HUES6 (cell line): ENCODE data around the gene ATP5PO.

Source experiments
- H3K27ac ChIP-seq: 2 replicates; pipeline ENCODE4 v1.7.0; 2013; ENCODE audit warnings: low read depth, mild to moderate bottlenecking, low read length, inconsistent platforms
- H3K27me3 ChIP-seq: 2 replicates; pipeline ENCODE4 v1.6.1; 2013; ENCODE audit warnings: low read length; ENCODE audit not compliant: control insufficient read depth, insufficient read depth
- H3K36me3 ChIP-seq: 2 replicates; pipeline ENCODE4 v1.6.1; 2013; ENCODE audit warnings: low read length; ENCODE audit not compliant: control insufficient read depth, insufficient read depth
- H3K4me1 ChIP-seq: 2 replicates; pipeline ENCODE4 v1.6.1; 2013; ENCODE audit warnings: low read length; ENCODE audit not compliant: control insufficient read depth, insufficient read depth
- H3K4me3 ChIP-seq: 2 replicates; pipeline ENCODE4 v1.5.1; 2013; ENCODE audit warnings: low read depth, low read length
- H3K9ac ChIP-seq: one replicate; pipeline ENCODE4 v1.6.1; 2013; ENCODE audit warnings: mild to moderate bottlenecking, low read length
- H3K9me3 ChIP-seq: 2 replicates; pipeline ENCODE4 v1.6.1; 2013; ENCODE audit warnings: low read depth, low read length; ENCODE audit not compliant: control insufficient read depth, insufficient read depth

Gene ATP5PO

DNA sequence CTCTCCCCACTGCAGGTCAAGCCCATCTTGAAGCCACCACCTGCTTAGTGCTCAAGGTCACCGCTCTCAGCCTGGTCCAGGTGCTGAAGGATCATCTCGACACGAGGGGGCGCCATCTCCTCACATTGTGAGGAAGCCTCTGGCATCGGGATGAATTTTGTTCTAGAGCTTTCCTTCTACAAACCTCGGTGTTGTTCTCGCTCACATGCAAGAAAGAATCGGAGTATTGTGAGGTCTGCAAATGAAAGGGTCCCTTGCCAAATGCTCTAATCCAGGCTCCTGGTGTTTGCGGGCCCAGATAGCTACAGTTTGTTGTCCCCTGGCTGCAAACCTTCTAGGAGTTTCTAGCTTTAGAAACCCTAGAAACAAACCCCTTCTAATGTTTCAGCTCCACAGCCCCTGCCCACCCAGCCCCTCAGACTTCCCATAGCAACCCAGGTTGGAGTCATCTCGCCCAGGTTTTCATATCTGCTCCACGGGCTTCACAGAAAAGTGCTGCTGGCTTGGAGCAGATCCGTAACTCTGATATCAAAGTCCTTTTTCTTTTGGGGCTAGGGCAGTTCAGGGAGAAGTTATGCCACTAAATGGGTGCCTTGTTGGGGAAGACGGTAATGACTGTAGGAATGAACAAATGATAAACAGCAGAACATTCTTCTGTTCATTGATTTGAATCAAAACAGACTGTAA is 8.6 kb upstream of the ATP5PO start:
- H3K4me3 ChIP-seq = no peak overlapping the region
- 0 out of 2 replicates have a peak, but pooled peaks cover 2% of the 10 kb centered on the region for H3K4me1 ChIP-seq
- no peaks in the 10 kb centered on the region for H3K27me3 ChIP-seq
- no peak overlapping the region for H3K9ac ChIP-seq
- H3K36me3 ChIP-seq = no peaks in the 10 kb centered on the region
- no peaks in the 10 kb centered on the region for H3K9me3 ChIP-seq
- no peak overlapping the region for H3K27ac ChIP-seq

DNA sequence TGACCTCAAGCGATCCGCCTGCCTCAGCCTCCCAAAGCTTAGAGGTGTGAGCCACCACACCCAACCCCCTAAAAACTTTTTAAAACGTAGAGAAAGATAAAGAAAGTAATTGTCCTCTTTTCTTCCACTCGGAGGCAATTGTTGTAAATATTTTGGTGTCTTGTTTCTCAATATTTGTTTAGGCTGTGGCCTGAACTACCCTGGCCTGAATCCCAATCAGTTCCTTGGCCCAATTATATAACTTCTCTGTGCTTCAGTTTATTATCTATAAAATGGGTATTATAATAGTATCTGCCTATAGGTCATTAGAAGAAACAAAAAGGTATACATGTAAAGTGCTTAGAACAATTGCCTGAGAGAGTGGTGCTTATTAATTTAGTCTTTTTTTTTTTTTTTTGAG is 1.8 kb upstream of the ATP5PO start:
- H3K27ac ChIP-seq = no peak overlapping the region
- H3K27me3 ChIP-seq = no peaks in the 10 kb centered on the region
- H3K9me3 ChIP-seq = no peaks in the 10 kb centered on the region
- no peak overlapping the region for H3K4me3 ChIP-seq
- H3K36me3 ChIP-seq = peaks cover 19% of the 10 kb centered on the region
- no peak overlapping the region for H3K9ac ChIP-seq
- H3K4me1 ChIP-seq = peaks cover 12% of the 10 kb centered on the region; the same call in 1 of the 2 replicates

GRCh38 chr21:33916200-33916567 is 580 bp upstream of the ATP5PO start:
- Histone ChIP-seq H3K36me3 (peaks cover 31% of the 10 kb centered on the region), H3K4me3 (peak overlapping the region; percentile 95), H3K9me3 (no peaks in the 10 kb centered on the region), H3K27ac (no peak overlapping the region), H3K9ac (no peak overlapping the region), H3K4me1 (peaks cover 12% of the 10 kb centered on the region; the same call in 1 of the 2 replicates), H3K27me3 (no peaks in the 10 kb centered on the region)

- peak overlapping the region; percentile 95 for H3K4me3 ChIP-seq
- no peaks in the 10 kb centered on the region for H3K27me3 ChIP-seq
- H3K36me3 ChIP-seq = peaks cover 51% of the 10 kb centered on the region
- H3K4me1 ChIP-seq = peaks cover 12% of the 10 kb centered on the region; the same call in 1 of the 2 replicates
- no peak overlapping the region for H3K9ac ChIP-seq
- no peak overlapping the region for H3K27ac ChIP-seq
- no peaks in the 10 kb centered on the region for H3K9me3 ChIP-seq
Observed at GRCh38 chr21:33914188-33914587, 1.4 kb downstream of the ATP5PO start.

GRCh38 chr21:33909756-33910155 is 5.8 kb downstream of the ATP5PO start:
- Histone ChIP-seq H3K4me3 (no peak overlapping the region), H3K9me3 (no peaks in the 10 kb centered on the region), H3K4me1 (peaks cover 6% of the 10 kb centered on the region; the same call in 1 of the 2 replicates), H3K36me3 (peaks cover 94% of the 10 kb centered on the region), H3K27ac (no peak overlapping the region), H3K27me3 (no peaks in the 10 kb centered on the region), H3K9ac (no peak overlapping the region)

DNA sequence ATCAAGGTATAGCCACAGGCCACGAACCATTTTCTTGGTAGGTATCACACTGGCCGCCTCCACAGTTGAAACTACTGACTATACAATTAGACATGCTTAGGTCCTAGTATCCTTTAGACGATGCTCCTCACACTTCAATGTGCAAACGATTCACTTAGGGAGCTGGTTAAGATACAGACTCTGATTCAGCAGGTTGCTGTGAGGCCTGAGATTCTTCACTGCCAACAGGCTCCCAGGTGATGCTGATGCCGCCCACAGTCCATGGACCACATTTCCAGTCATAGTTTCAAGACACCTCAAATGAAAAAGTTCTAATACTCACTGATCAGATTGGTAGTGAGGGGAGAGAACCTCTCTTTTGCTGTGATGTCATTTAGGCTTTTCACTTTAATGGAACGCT is 6.8 kb downstream of the ATP5PO start:
- no peaks in the 10 kb centered on the region for H3K27me3 ChIP-seq
- H3K27ac ChIP-seq = no peak overlapping the region
- H3K9ac ChIP-seq = no peak overlapping the region
- peaks cover 98% of the 10 kb centered on the region for H3K36me3 ChIP-seq
- no peak overlapping the region for H3K4me3 ChIP-seq
- no peaks in the 10 kb centered on the region for H3K4me1 ChIP-seq
- no peaks in the 10 kb centered on the region for H3K9me3 ChIP-seq

DNA sequence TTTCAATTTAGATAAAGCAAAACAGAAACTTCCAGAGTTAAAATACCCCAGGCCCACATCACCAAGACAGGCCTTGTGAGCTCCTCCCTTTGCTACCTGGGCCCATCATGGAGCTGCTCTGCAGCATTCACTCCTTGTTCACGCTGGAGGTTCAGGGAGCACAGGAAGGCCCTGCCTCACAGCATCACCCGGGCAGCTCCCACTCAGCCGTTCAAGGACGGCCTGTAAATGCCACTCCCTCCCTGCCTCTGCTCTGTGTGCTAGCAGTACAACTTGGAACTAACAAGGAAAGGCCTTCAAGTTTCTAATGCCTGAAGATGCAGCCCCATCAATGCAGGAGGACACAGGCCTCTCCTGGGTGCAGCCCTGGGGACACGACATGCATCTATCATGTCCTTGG is 11.6 kb downstream of the ATP5PO start:
- Histone ChIP-seq H3K27me3 (no peaks in the 10 kb centered on the region), H3K27ac (no peak overlapping the region), H3K9me3 (no peaks in the 10 kb centered on the region), H3K4me3 (no peak overlapping the region), H3K36me3 (peaks cover 71% of the 10 kb centered on the region), H3K9ac (no peak overlapping the region), H3K4me1 (no peaks in the 10 kb centered on the region)

GRCh38 chr21:33902349-33902748 is 13.3 kb downstream of the ATP5PO start:
- Histone ChIP-seq H3K36me3 (peaks cover 54% of the 10 kb centered on the region), H3K9ac (no peak overlapping the region), H3K27ac (no peak overlapping the region), H3K4me3 (no peak overlapping the region), H3K27me3 (no peaks in the 10 kb centered on the region), H3K4me1 (no peaks in the 10 kb centered on the region), H3K9me3 (no peaks in the 10 kb centered on the region)

- H3K4me3 ChIP-seq = no peak overlapping the region
- H3K36me3 ChIP-seq = peaks cover 47% of the 10 kb centered on the region
- no peak overlapping the region for H3K27ac ChIP-seq
- no peaks in the 10 kb centered on the region for H3K9me3 ChIP-seq
- no peaks in the 10 kb centered on the region for H3K4me1 ChIP-seq
- no peaks in the 10 kb centered on the region for H3K27me3 ChIP-seq
- H3K9ac ChIP-seq = no peak overlapping the region
Observed at GRCh38 chr21:33901412-33902288, 14.0 kb downstream of the ATP5PO start.

GRCh38 chr21:33899199-33899598 is 16.4 kb downstream of the ATP5PO start:
- Histone ChIP-seq H3K9ac (no peak overlapping the region), H3K36me3 (peaks cover 25% of the 10 kb centered on the region), H3K27me3 (no peaks in the 10 kb centered on the region), H3K4me1 (peaks cover 8% of the 10 kb centered on the region), H3K27ac (no peak overlapping the region), H3K9me3 (no peaks in the 10 kb centered on the region), H3K4me3 (no peak overlapping the region)

GRCh38 chr21:33898586-33898985 is 17.0 kb downstream of the ATP5PO start:
- Histone ChIP-seq H3K9me3 (no peaks in the 10 kb centered on the region), H3K36me3 (peaks cover 19% of the 10 kb centered on the region), H3K27me3 (no peaks in the 10 kb centered on the region), H3K4me1 (peaks cover 8% of the 10 kb centered on the region), H3K9ac (no peak overlapping the region), H3K4me3 (no peak overlapping the region), H3K27ac (no peak overlapping the region)
